GM10847 (cell line): Measurements from ENCODE around the gene PTX4.

ENCODE experiments used
- POLR2A ChIP-seq: IDR thresholded peaks from 2 replicates; pipeline ENCODE4 v1.6.1; 2011; ENCODE audit not compliant: insufficient read length; ENCODE audit errors: extremely low read depth

PTX4 gene

DNA sequence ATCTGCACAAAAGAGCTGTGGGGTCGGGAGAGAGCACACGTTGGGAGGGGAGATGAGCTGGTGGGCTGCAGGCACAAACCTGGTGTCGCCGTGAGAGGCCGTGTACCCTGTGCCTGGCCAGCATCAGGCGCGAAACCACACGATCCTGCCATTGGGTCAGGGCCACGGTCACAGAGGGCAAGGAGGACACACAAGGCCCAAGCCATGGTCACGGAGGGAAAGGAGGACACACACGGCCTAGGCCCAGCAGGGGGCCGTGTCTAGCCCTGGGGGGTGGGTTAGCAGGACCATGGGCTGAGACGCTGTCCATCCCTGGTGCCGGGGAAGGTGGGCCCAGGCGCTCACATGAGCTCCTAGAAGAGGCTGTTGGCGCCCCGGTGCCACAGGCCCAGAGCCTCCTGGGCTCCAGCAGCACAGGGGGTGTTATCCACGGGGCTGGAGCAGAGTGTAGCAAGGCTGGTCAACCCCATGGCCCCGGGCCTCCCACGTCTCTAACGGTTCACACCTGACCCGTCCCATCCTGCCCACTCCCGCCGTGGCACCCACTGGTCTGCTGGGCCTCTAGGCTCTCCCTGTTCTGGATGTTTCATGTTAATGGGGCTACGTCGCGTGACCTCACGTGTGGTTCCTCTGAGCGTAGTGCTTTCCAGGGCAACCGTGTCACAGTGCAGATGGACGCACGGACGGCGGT, 36.9 kb downstream of the PTX4 start:
- TF ChIP-seq POLR2A = no peak

GRCh38 chr16:1450841-1451240, 37.9 kb downstream of the PTX4 start:
- TF ChIP-seq POLR2A = no peak

DNA sequence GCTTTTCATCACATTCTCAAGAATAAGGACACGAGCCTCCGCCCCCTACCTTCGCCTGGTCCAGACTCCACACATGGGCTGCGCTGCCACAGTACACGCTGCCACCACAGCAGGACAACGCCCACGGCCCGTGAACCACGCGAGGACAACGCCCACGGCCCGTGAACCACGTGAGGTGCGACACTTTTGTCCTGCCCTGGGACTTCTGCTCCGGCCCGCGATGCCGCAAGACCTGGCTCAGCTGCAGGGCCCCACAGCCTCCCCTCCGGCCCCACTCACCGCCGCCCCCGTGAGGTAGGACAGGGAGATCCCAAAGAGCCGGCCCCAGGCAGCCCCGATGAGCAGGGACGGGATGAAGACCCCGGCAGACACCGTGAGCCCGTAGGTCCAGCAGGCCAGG, 38.5 kb downstream of the PTX4 start:
- TF ChIP-seq POLR2A = no peak

DNA sequence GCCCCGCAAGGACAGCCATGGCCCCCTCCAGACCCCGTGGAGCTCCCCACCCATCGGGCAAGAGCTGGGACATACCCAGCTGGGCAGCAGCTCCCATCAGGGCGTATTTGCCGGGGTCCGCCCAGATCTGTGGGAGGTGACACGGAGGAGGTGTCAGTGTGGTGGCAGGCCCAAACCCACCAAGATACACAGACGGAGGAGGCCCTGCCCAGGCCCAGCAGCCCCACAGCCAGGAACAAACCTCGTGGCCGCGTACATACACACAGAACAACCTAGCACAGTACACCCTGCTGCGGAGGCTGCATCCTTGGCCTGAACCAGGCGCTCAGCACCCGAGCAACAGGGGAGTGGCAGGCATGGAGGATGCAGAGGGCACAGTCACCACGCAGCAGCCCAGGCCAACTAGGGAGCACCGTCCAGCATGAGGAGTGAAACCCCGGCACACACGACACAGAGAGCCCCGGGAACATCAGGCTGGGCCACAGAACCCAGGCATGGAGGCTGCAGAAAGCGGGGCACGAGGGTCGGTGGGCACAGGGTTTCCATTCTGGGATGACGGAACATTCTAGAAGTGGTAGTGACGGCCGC, 39.4 kb downstream of the PTX4 start:
- no peak for TF ChIP-seq POLR2A

- TF ChIP-seq POLR2A = no peak
These were observed 40.1 kb downstream of the PTX4 start for GRCh38 chr16:1448536-1449116.

GRCh38 chr16:1447965-1448364, 40.8 kb downstream of the PTX4 start:
- no peak for TF ChIP-seq POLR2A

DNA sequence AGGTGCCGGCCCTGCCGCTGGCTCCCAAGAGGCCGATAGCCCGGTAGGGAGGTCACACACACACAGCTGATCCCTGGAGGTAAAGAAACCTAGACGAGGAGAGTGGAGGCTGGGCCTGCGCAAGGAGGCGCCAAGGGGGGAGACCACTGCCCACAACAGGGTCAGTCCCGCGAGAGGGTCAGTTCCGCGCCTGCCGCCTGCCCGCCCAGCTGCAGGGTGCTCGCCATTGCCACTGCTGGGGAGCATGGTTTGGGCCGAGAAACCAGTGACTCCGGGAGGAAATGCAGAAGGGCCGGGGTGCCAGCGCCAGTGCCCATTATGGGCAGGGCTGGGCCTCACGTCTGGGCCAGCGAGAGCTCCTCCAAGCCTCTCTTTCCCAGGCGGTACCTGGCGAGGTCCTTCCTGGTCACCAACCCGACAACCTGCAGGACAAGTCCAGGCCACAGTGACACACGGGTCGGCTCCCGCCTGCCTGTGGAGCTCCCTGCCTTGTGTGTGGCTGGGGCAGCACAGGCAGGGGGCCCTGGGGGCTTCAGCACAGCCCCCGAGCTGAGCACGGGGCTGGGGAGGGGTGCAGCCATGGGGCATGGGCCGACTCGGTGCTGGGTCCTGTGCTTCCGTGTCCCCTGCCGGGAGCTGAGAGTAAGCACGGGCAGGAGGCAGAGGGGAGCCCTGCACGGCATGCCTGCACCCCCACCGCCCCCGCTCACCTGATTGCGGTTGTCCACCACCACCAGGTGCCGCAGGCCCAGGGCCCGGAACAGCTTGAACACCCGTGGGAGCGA, 42.3 kb downstream of the PTX4 start:
- TF ChIP-seq POLR2A = no peak

DNA sequence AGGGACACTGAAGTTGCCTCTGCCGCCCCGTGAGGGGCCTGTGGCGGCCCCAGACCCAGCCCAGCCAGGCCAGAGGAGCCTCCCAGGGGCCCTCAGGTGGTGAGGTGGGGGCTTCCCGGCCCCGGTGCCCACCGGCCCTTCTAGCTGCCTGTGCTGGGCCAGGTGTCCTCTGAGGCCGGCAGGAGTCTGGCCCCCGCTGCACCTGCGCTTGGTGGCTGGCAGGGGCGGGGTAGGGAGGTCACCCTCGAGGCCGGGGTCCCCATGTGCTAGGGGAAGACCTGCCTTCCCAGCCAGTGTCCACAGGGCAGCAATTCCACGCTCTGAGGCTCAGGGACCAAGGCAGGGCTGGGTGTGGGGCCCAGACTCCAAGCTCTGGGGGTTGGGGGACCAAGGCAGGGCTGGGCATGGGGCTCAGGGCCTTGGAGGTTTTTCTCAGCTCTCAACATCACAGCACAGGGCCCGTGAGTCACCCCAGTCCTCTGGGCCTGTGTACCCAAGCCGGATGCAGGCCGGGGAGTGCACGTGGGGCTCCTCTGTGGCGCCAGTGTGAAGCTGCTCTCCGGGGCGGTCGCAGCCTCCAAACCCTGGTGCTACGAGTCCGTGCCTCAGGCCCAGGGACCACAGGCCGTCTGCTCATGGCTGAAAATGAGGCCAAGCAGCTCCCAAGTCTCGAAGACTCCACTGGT, 43.1 kb downstream of the PTX4 start:
- TF ChIP-seq POLR2A = no peak

- no peak for TF ChIP-seq POLR2A
These were observed 43.8 kb downstream of the PTX4 start for GRCh38 chr16:1444730-1445517.

DNA sequence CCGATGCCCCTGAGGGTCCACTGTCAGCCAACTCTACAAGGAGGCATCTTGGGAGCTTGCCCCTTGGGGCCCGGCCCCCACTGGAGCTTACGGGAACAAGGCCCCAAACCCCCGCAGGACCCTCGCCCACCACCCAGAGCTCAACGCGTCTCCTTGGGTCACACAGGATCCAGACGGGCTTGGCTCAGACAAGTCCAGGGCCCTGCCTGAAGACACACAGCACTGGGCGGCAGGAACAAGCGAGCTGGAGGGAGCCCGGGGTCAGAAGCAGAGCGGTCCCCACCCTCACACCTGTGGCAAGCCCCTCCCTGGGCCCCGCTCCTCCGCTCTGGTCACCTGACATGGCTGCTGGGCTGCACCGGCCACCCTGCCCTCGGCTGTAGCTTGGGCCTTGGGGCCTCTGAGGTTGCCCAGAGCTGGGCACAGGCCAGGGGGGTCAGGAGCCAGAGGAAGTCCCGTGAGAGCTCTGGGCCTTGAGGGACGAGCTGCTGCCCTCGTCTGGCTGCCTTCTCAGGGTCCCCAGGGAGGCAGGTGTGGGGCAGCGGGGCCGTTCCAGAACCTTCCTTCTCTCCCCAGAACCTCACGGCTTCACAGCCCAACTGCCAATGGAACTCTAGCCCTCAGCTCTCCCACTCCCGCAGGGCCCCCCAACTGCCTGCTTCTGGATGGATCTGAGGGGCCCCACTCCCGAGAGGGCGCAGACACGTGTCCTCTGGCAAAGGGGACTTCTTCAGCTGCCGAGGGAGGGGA, 44.6 kb downstream of the PTX4 start, which contains the start of gene CCDC154:
CCDC154 (minus strand) TSS at position 577 of the 750 bp plus-strand sequence; CDS start at position 343, 234 bp downstream.
- no peak for TF ChIP-seq POLR2A

DNA sequence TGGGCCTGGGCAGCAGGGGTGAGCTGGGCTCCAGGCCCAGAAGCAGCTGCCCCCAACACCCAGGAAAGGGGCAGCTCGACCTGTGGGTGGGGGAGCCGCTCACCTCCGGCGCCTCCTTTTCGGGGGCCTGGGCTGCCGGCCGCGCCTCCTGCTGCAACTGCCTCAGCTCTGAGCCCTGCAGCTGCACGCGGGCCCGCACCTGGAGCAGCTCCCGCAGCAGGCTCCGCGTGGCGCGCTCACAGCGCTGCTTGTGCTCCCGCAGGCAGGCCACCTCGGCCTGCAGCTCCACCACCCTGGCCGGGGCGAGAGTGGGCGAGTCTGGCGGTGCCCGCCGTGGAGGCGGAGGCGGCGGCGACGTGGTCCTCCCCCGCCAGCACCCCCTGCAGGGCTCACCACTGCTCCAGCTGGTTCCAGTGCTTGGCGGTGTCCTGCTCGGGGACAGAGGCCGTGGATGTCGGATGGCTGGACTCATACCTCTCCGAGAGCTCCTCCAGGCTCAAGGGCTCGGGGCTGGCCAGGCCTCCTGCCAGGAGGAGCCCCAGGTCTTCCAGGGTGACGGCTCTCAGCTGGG, 45.3 kb downstream of the PTX4 start:
- no peak for TF ChIP-seq POLR2A

GRCh38 chr16:1442697-1443096, 46.0 kb downstream of the PTX4 start:
- no peak for TF ChIP-seq POLR2A

DNA sequence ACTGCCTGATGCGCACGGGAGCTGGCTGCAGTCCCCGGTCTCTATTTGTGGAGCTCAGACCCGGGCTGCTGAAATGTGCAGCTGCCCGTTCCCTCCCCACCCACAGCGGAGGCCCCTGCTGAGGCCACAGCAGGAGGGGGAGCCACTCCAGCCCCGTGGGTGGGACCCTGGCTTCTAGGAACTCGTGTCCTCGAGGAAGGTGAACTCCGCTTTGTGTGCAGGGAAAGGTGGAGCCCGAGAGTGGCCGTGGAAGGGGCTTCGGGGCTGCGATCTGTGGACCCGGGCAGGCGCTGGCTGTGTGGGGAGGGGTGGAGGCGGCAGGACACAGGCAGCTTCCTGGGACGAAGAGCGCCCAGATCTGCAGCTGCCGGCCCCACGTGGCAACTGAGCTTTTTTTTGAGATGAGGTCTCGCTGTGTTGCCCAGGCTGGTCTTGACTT, 47.3 kb downstream of the PTX4 start:
- no peak for TF ChIP-seq POLR2A
